HG02852 (cell line): ENCODE data around the gene OGFOD3.
A peak's percentile ranks its signal among the peaks of the same experiment; 100 is the strongest.
"Not testable (repeated sequence)": the region's sequence is repeated elsewhere in the genome, so short reads cannot be mapped to it uniquely, and the experiment has no call there.

ENCODE experiments used
- ATAC-seq: cut with Tn5 transposase; IDR thresholded peaks from one replicate; pipeline ENCODE4 v1.9.1; 2021; ENCODE audit warnings: mild to moderate bottlenecking, moderate library complexity; ENCODE audit not compliant: unreplicated experiment

Gene OGFOD3

GRCh38 chr17:82418001-82418986 lies at the start of gene OGFOD3, which contains the start of gene HEXD:
OGFOD3 (minus strand) TSS chr17:82418586; CDS start chr17:82418485, 101 bp downstream.
HEXD (plus strand) TSS chr17:82418347; CDS start chr17:82419800, 1,453 bp downstream.
- peak; percentile 71 for ATAC-seq

GRCh38 chr17:82465023-82465603 lies 46.7 kb upstream of the OGFOD3 start:
- no peak for ATAC-seq

GRCh38 chr17:82464567-82464929 lies 46.2 kb upstream of the OGFOD3 start:
- ATAC-seq = no peak

- ATAC-seq = no peak
Observed at GRCh38 chr17:82463925-82464566, 45.7 kb upstream of the OGFOD3 start.

- ATAC-seq = no peak
Observed at GRCh38 chr17:82463391-82463790, 45.0 kb upstream of the OGFOD3 start.

- ATAC-seq = no peak
Observed at GRCh38 chr17:82461827-82462524, 43.6 kb upstream of the OGFOD3 start.

- ATAC-seq = not testable (repeated sequence)
Observed at GRCh38 chr17:82459936-82460335, 41.5 kb upstream of the OGFOD3 start.

GRCh38 chr17:82458885-82459424 lies 40.6 kb upstream of the OGFOD3 start:
- ATAC-seq = peak; percentile 7

- ATAC-seq = peak; percentile 93
Observed at GRCh38 chr17:82458179-82458884, 39.9 kb upstream of the OGFOD3 start, which contains the start of gene NARF. NARF (plus strand) TSS chr17:82458741; CDS start chr17:82458804, 63 bp downstream.

GRCh38 chr17:82457929-82458178 lies 39.5 kb upstream of the OGFOD3 start:
- no peak for ATAC-seq

GRCh38 chr17:82457073-82457928 lies 38.9 kb upstream of the OGFOD3 start:
- ATAC-seq = no peak

- not testable (repeated sequence) for ATAC-seq
Observed at GRCh38 chr17:82453706-82454105, 35.3 kb upstream of the OGFOD3 start.

- ATAC-seq = not testable (repeated sequence)
Observed at GRCh38 chr17:82453151-82453550, 34.8 kb upstream of the OGFOD3 start.

GRCh38 chr17:82452162-82452561 lies 33.8 kb upstream of the OGFOD3 start:
- ATAC-seq = no peak

- ATAC-seq = peak; percentile 61
Observed at GRCh38 chr17:82450357-82451106, 32.1 kb upstream of the OGFOD3 start, which contains the start of gene CYBC1. CYBC1 (minus strand) TSS chr17:82450752; CDS start chr17:82449254, 1,498 bp downstream.

- no peak for ATAC-seq
Observed at GRCh38 chr17:82449883-82450356, 31.5 kb upstream of the OGFOD3 start.

GRCh38 chr17:82449131-82449882 lies 30.9 kb upstream of the OGFOD3 start:
- peak; percentile 38 for ATAC-seq
